ENCODE data around the gene ARF5.
A peak's percentile ranks its signal among the peaks of the same experiment; 100 is the strongest.
"Not testable (repeated sequence)": the region's sequence is repeated elsewhere in the genome, so short reads cannot be mapped to it uniquely, and the experiment has no call there.

ARF5 gene

GRCh38 chr7:127556404-127556803 lies 31.8 kb upstream of the ARF5 start:
- in situ Hi-C loops (cut with HindIII; ENCODE audit: low sequenced_read_pairs), result no loop called here
- no peak for TF ChIP-seq CTCF (IDR thresholded peaks at IDR 0.05; ENCODE audit: low read depth, low read length, missing control alignments)
- DNase-seq (ENCODE audit: low read depth), result no peak
- no peak overlapping the region for H3K4me3 ChIP-seq (ENCODE audit: low read depth, low read length)

DNA sequence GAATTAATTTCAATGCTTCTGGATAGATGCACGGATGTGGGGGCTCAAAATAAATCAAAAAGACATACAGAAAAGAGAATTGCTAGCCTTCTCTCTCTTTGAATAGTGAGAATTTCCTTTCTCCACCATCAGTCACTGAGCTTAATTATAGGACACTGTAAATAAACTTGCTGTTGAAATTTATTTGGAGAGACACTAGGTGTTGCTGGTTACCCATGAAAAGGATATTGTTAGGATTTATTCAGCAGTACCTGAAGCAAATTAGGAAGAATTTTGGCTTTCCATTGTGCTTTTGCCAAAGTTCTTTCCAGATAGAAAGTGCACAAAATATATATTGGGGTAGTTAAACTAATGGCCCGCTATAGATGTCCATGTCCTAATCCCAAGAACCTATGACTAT lies 30.4 kb upstream of the ARF5 start:
- no peak for DNase-seq (ENCODE audit: low read depth)
- in situ Hi-C loops (cut with HindIII; ENCODE audit: low sequenced_read_pairs), result no loop called here
- no peak overlapping the region for H3K4me3 ChIP-seq (ENCODE audit: low read depth, low read length)
- TF ChIP-seq CTCF (IDR thresholded peaks at IDR 0.05; ENCODE audit: low read depth, low read length, missing control alignments), result no peak

DNA sequence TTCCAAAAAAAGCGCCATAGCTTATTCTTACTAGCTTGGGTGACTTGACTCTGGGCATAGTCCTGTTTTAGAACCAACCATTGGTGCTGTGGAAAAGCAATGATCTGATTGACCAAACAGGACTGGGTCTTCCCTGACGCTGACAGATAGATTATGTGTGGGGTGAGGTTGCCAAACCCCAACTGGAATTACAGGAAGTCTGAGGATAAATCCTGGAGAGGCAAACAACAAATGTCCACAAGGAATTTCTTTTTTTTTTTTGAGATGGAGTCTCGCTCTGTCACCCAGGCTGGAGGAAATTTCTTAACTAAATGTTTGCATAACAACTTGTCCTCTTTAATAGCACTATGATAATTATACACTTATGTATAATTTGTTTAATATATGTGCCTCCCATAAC lies 22.0 kb upstream of the ARF5 start:
- no peak for TF ChIP-seq CTCF (IDR thresholded peaks at IDR 0.05; ENCODE audit: low read depth, low read length, missing control alignments)
- in situ Hi-C loops (cut with HindIII; ENCODE audit: low sequenced_read_pairs), result no loop called here
- H3K4me3 ChIP-seq (ENCODE audit: low read depth, low read length), result no peak overlapping the region
- DNase-seq (ENCODE audit: low read depth), result no peak

GRCh38 chr7:127568034-127568433 lies 20.2 kb upstream of the ARF5 start:
- H3K4me3 ChIP-seq (ENCODE audit: low read depth, low read length); in situ Hi-C loops (cut with HindIII; ENCODE audit: low sequenced_read_pairs); DNase-seq (ENCODE audit: low read depth): not testable (repeated sequence)

GRCh38 chr7:127571741-127572505 lies 16.3 kb upstream of the ARF5 start:
- in situ Hi-C loops (cut with HindIII; ENCODE audit: low sequenced_read_pairs), result no loop called here
- H3K4me3 ChIP-seq (ENCODE audit: low read depth, low read length), result no peak overlapping the region
- no peak for TF ChIP-seq CTCF (IDR thresholded peaks at IDR 0.05; ENCODE audit: low read depth, low read length, missing control alignments)
- peak; percentile 45 for DNase-seq (ENCODE audit: low read depth)

- no peak for DNase-seq (ENCODE audit: low read depth)
- in situ Hi-C loops (cut with HindIII; ENCODE audit: low sequenced_read_pairs), result loop anchor here (25.0 kb wide), 1 partner anchor 634 kb away; no protein-coding TSS in a partner anchor
- no peak overlapping the region for H3K4me3 ChIP-seq (ENCODE audit: low read depth, low read length)
- peak; percentile 31 for TF ChIP-seq CTCF (IDR thresholded peaks at IDR 0.05; ENCODE audit: low read depth, low read length, missing control alignments)
Observed at GRCh38 chr7:127578036-127578684, 10.1 kb upstream of the ARF5 start.

DNA sequence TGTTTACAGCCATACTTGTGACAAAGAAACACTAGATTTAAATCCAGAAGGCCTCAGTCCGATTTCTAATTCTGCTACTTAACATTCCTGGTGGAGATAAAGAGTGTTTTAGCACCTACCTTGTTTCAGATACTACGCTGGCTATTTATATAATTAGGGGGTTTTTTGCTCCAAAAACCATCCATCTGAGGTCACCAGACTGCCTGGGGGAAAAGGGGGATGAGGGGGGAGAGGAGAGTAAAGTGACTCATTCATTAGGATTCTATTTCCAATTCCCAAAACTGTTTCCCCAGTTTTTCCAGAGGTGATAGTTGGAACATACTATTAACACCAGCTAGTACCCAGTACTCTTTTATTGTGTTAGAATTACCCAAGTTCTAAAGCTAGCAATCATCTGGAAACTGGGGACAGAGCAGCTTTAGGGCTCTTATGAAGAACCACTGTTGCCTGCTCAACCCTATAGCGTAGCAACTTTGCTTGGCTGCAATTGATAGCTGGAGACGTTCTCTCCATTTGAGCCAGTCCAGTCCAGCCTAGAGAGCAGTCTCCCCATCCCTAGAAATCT lies 9.4 kb upstream of the ARF5 start:
- in situ Hi-C loops (cut with HindIII; ENCODE audit: low sequenced_read_pairs), result loop anchor here (25.0 kb wide), 1 partner anchor 634 kb away; no protein-coding TSS in a partner anchor
- TF ChIP-seq CTCF (IDR thresholded peaks at IDR 0.05; ENCODE audit: low read depth, low read length, missing control alignments), result no peak
- no peak for DNase-seq (ENCODE audit: low read depth)
- H3K4me3 ChIP-seq (ENCODE audit: low read depth, low read length), result no peak overlapping the region
